DOHH2 (cell line): Measurements from ENCODE around the gene HIVEP3.

Experiments
- H3F3A ChIP-seq: fragments of 200-600 bp; sonication (generic), shearing (Covaris generic); 2 replicates; pipeline ENCODE4 v1.6.0; 2016; ENCODE audit warnings: antibody characterized with exemption, mild to moderate bottlenecking; ENCODE audit not compliant: control insufficient read depth, insufficient read depth
- H3K27ac ChIP-seq: fragments of 200-600 bp; sonication (generic); 2 replicates; pipeline ENCODE4 v1.5.1; 2014; ENCODE audit warnings: low read depth, mild to moderate bottlenecking, low read length, moderate library complexity
- H3K27me3 ChIP-seq: fragments of 200-600 bp; sonication (generic); 2 replicates; pipeline ENCODE4 v1.6.1; 2014; ENCODE audit warnings: mild to moderate bottlenecking, low read length, mixed read lengths; ENCODE audit not compliant: control insufficient read depth
- H3K36me3 ChIP-seq: fragments of 200-600 bp; sonication (generic); 2 replicates; pipeline ENCODE4 v1.6.1; 2014; ENCODE audit warnings: mild to moderate bottlenecking, low read length, moderate library complexity, mixed read lengths; ENCODE audit not compliant: control insufficient read depth
- H3K4me1 ChIP-seq: fragments of 200-600 bp; sonication (generic); 2 replicates; pipeline ENCODE4 v1.6.1; 2014; ENCODE audit warnings: mild to moderate bottlenecking, low read length, mixed read lengths; ENCODE audit not compliant: control insufficient read depth
- H3K4me2 ChIP-seq: fragments of 200-600 bp; sonication (generic); 2 replicates; pipeline ENCODE4 v1.6.0; 2014; ENCODE audit warnings: mild to moderate bottlenecking, low read length, moderate library complexity
- H3K4me3 ChIP-seq: fragments of 200-600 bp; sonication (generic); 2 replicates; pipeline ENCODE4 v1.5.1; 2014; ENCODE audit warnings: mild to moderate bottlenecking, low read length, mixed read lengths
- H3K79me2 ChIP-seq: fragments of 200-600 bp; sonication (generic); 2 replicates; pipeline ENCODE4 v1.6.1; 2014; ENCODE audit warnings: mild to moderate bottlenecking, low read length, mixed read lengths; ENCODE audit not compliant: control insufficient read depth
- H3K9me2 ChIP-seq: fragments of 200-600 bp; sonication (generic); replicated peaks from 2 replicates; pipeline ENCODE4 v1.6.1; 2014; ENCODE audit warnings: mild to moderate bottlenecking, low read length, mixed read lengths; ENCODE audit not compliant: control insufficient read depth
- H3K9me3 ChIP-seq: fragments of 200-600 bp; sonication (generic); 2 replicates; pipeline ENCODE4 v1.6.1; 2014; ENCODE audit warnings: antibody characterized with exemption, low read length, mixed read lengths; ENCODE audit not compliant: control insufficient read depth, insufficient read depth
- H4K20me1 ChIP-seq: fragments of 200-600 bp; sonication (generic); 2 replicates; pipeline ENCODE4 v1.6.0; 2014; ENCODE audit warnings: low read depth, mild to moderate bottlenecking, antibody characterized with exemption, low read length, moderate library complexity; ENCODE audit not compliant: control insufficient read depth, insufficient read depth
- CTCF ChIP-seq: fragments of 200-600 bp; sonication (generic); IDR thresholded peaks from one replicate; pipeline ENCODE4 v1.5.1; 2014; ENCODE audit warnings: antibody characterized with exemption, mild to moderate bottlenecking, low read depth, low read length; ENCODE audit not compliant: poor library complexity, severe bottlenecking
- EZH2phosphoT487 ChIP-seq: fragments of 200-600 bp; sonication (generic); IDR thresholded peaks from 2 replicates; pipeline ENCODE4 v1.6.1; 2017; ENCODE audit warnings: borderline replicate concordance, mild to moderate bottlenecking, antibody characterized with exemption, low read length, moderate library complexity, mixed read lengths

Gene HIVEP3

DNA sequence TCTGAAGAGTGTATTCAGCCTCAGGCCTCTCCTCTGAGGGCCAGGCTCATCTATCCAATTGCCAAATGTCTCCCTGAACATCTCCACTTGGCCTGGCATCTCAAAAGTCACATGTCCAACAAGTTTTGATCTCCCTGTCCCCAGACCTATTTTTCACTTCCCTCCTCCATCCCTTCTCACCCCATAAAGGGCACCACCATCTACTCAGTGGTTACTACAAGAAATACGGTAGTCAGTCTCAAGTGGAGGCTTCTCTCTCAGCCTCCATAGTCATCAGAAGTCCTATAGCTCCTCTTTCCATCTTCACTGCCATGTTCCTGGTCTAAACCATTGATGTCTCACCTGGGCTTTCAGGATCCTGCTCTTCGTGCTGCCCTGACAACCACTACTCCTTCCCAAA lies 351.8 kb downstream of the HIVEP3 start:
- H4K20me1 ChIP-seq = no peaks in the 10 kb centered on the region
- no peak overlapping the region for H3K4me2 ChIP-seq
- H3K9me2 ChIP-seq = no peaks in the 10 kb centered on the region
- H3F3A ChIP-seq = no peaks in the 10 kb centered on the region
- no peak overlapping the region for H3K27ac ChIP-seq
- no peaks in the 10 kb centered on the region for H3K27me3 ChIP-seq
- no peaks in the 10 kb centered on the region for H3K36me3 ChIP-seq
- no peaks in the 10 kb centered on the region for H3K4me1 ChIP-seq
- H3K9me3 ChIP-seq = no peaks in the 10 kb centered on the region
- no peaks in the 10 kb centered on the region for H3K79me2 ChIP-seq
- TF ChIP-seq CTCF (no peak), EZH2phosphoT487 (no peak)
- no peak overlapping the region for H3K4me3 ChIP-seq

DNA sequence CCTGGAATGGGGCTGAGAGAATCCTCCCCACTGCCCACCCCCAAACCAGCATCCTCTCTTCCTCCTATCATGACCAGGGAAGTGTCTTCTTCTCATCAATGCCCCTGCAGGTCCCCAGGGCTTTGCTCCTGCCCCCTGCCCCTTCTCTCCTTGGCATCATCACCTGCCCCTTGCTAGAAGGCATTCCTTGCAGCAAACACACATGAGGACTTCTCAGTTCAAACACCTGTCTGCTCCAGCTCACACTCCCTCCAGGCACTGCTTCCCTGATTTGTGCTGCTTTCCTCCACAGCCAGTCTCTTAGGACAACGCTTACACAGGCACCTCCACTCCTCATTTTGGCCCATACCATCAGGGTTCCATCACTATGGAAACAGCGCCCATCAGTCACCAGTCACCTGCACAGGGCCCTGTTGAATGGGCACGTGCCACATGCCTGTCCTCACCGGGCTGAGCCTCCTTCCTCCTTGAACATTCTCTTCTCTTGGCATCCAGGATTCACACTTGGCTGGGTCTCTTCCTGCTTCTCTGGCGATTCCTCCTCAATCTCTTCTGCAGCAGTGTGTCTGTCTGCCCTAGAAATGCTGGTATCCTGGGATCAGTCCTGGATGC lies 352.3 kb downstream of the HIVEP3 start:
- Histone ChIP-seq H3K27ac (no peak overlapping the region), H3K4me2 (no peak overlapping the region), H4K20me1 (no peaks in the 10 kb centered on the region), H3F3A (no peaks in the 10 kb centered on the region), H3K79me2 (no peaks in the 10 kb centered on the region), H3K27me3 (no peaks in the 10 kb centered on the region), H3K9me2 (no peaks in the 10 kb centered on the region), H3K36me3 (no peaks in the 10 kb centered on the region), H3K4me1 (no peaks in the 10 kb centered on the region), H3K4me3 (no peak overlapping the region), H3K9me3 (no peaks in the 10 kb centered on the region)
- TF ChIP-seq CTCF = no peak
- TF ChIP-seq EZH2phosphoT487 = no peak

DNA sequence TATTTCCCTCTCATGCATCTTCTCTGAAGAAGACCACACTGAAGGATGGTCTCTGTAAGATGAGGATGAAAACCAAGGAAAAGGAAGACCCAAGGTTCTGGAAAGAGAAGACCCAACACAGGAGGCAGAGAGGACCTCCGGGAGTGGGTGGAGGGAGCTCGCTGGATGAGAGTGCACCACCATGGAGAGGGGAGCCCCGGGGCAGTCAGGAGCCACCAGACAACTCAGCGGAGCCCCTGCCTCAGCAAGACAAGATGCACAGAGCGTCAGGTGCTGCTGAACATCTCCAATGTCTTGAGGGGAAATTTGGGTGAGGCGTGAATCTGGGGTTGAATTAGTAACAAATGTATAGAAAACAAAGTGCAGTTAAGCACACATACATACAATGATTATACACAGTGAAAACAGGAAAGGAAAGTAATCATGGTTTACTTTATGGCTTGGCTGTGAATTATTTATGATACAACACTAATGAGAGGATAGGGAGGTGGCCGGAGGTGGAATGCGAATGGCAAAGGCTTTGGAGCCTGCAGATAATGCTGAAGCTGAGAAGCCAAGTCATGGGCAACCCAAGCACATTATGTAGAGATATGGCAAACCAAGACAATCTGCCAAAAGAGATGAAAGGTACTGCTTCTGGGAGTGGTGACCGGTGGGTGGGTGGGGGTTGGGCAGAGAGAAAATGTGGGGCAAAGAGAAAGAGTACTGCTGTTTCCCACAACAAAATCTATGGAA lies 353.8 kb downstream of the HIVEP3 start:
- no peak for TF ChIP-seq EZH2phosphoT487
- TF ChIP-seq CTCF = no peak
- Histone ChIP-seq H3K9me2 (no peaks in the 10 kb centered on the region), H3K27ac (no peak overlapping the region), H3K4me3 (no peak overlapping the region), H3K36me3 (no peaks in the 10 kb centered on the region), H3K4me2 (no peak overlapping the region), H3F3A (no peaks in the 10 kb centered on the region), H3K27me3 (no peaks in the 10 kb centered on the region), H4K20me1 (no peaks in the 10 kb centered on the region), H3K9me3 (no peaks in the 10 kb centered on the region), H3K4me1 (no peaks in the 10 kb centered on the region), H3K79me2 (no peaks in the 10 kb centered on the region)
